OCI-LY1 (cell line): ENCODE results near the gene GPLD1.

Experiments
- H2AFZ ChIP-seq: fragments of 200-600 bp; sonication (generic), shearing (Covaris generic); 2 replicates; pipeline ENCODE4 v1.6.0; 2014; ENCODE audit warnings: antibody characterized with exemption, mild to moderate bottlenecking, low read length
- H3F3A ChIP-seq: fragments of 200-600 bp; sonication (generic), shearing (Covaris generic); 2 replicates; pipeline ENCODE4 v1.6.0; 2014; ENCODE audit warnings: mild to moderate bottlenecking, antibody characterized with exemption, low read length, moderate library complexity; ENCODE audit not compliant: insufficient read depth
- H3K27ac ChIP-seq: fragments of 200-600 bp; sonication (generic); 2 replicates; pipeline ENCODE4 v1.5.1; 2014; ENCODE audit warnings: low read length, mixed run types, mild to moderate bottlenecking, low read depth; ENCODE audit not compliant: poor library complexity, severe bottlenecking
- H3K27me3 ChIP-seq: fragments of 200-600 bp; sonication (generic); 2 replicates; pipeline ENCODE4 v1.6.0; 2014; ENCODE audit warnings: antibody characterized with exemption, mild to moderate bottlenecking, low read length, moderate library complexity; ENCODE audit not compliant: insufficient read depth
- H3K36me3 ChIP-seq: fragments of 200-600 bp; sonication (generic); 2 replicates; pipeline ENCODE4 v1.6.1; 2014; ENCODE audit warnings: mild to moderate bottlenecking, antibody characterized with exemption, low read length, moderate library complexity, mixed read lengths; ENCODE audit not compliant: insufficient read depth
- H3K4me1 ChIP-seq: fragments of 200-600 bp; sonication (generic); 2 replicates; pipeline ENCODE4 v1.5.1; 2014; ENCODE audit warnings: mild to moderate bottlenecking, low read length, moderate library complexity; ENCODE audit not compliant: insufficient read depth, severe bottlenecking
- H3K4me2 ChIP-seq: fragments of 200-600 bp; sonication (generic), shearing (Covaris generic); 2 replicates; pipeline ENCODE4 v1.6.1; 2014; ENCODE audit warnings: low read length
- H3K4me3 ChIP-seq: fragments of 200-600 bp; sonication (generic); 2 replicates; pipeline ENCODE4 v1.5.1; 2014; ENCODE audit warnings: low read length, low read depth, mild to moderate bottlenecking, mixed read lengths; ENCODE audit not compliant: poor library complexity, severe bottlenecking
- H3K79me2 ChIP-seq: fragments of 200-600 bp; shearing (Covaris generic); 2 replicates; pipeline ENCODE4 v1.6.1; 2016; ENCODE audit warnings: mixed run types, low read length, mixed read lengths; ENCODE audit not compliant: insufficient read depth
- H3K9ac ChIP-seq: fragments of 200-600 bp; sonication (generic), shearing (Covaris generic); 2 replicates; pipeline ENCODE4 v1.6.1; 2014; ENCODE audit warnings: mild to moderate bottlenecking, low read length, mixed read lengths
- H3K9me2 ChIP-seq: fragments of 200-600 bp; sonication (generic), shearing (Covaris generic); 2 replicates; pipeline ENCODE4 v1.6.1; 2014; ENCODE audit warnings: low read depth, mild to moderate bottlenecking, low read length, mixed read lengths
- H3K9me3 ChIP-seq: fragments of 200-600 bp; shearing (Covaris generic); 2 replicates; pipeline ENCODE4 v1.6.1; 2014; ENCODE audit warnings: low read length, mixed read lengths
- H4K20me1 ChIP-seq: fragments of 200-600 bp; sonication (generic), shearing (Covaris generic); 2 replicates; pipeline ENCODE4 v1.6.0; 2016; ENCODE audit warnings: mild to moderate bottlenecking, low read length; ENCODE audit not compliant: insufficient read depth
- CTCF ChIP-seq: fragments of 200-600 bp; sonication (generic), shearing (Covaris generic); IDR thresholded peaks from 2 replicates; pipeline ENCODE4 v1.5.1; 2017; ENCODE audit warnings: mild to moderate bottlenecking, antibody characterized with exemption, low read length, moderate library complexity, mixed read lengths
- EZH2 ChIP-seq: fragments of 200-600 bp; sonication (generic), shearing (Covaris generic); IDR thresholded peaks from 2 replicates; pipeline ENCODE4 v1.8.0; 2017; ENCODE audit warnings: borderline replicate concordance, mixed run types, mild to moderate bottlenecking, antibody characterized with exemption, low read length, moderate library complexity, mixed read lengths

The GPLD1 gene

GRCh38 chr6:24478903-24479302 lies 10.5 kb downstream of the GPLD1 start:
- TF ChIP-seq EZH2 (no peak), CTCF (no peak)
- H3K9me2 ChIP-seq: no peaks in the 10 kb centered on the region
- no peaks in the 10 kb centered on the region for H3K9me3 ChIP-seq
- no peaks in the 10 kb centered on the region for H4K20me1 ChIP-seq
- no peaks in the 10 kb centered on the region for H3F3A ChIP-seq
- no peak overlapping the region for H3K4me3 ChIP-seq
- peaks cover 8% of the 10 kb centered on the region for H3K36me3 ChIP-seq
- H3K4me1 ChIP-seq: no peaks in the 10 kb centered on the region
- H3K9ac ChIP-seq: no peak overlapping the region
- no peaks in the 10 kb centered on the region for H3K27me3 ChIP-seq
- no peak overlapping the region for H3K4me2 ChIP-seq
- H3K27ac ChIP-seq: no peak overlapping the region
- H2AFZ ChIP-seq: no peak overlapping the region
- no peaks in the 10 kb centered on the region for H3K79me2 ChIP-seq

- TF ChIP-seq CTCF (no peak), EZH2 (no peak)
- Histone ChIP-seq H3K79me2 (no peaks in the 10 kb centered on the region), H3K4me1 (no peaks in the 10 kb centered on the region), H3F3A (no peaks in the 10 kb centered on the region), H3K36me3 (peaks cover 18% of the 10 kb centered on the region), H3K9ac (no peak overlapping the region), H2AFZ (no peak overlapping the region), H4K20me1 (no peaks in the 10 kb centered on the region), H3K4me3 (no peak overlapping the region), H3K27ac (no peak overlapping the region), H3K9me3 (no peaks in the 10 kb centered on the region), H3K27me3 (no peaks in the 10 kb centered on the region), H3K9me2 (no peaks in the 10 kb centered on the region), H3K4me2 (no peak overlapping the region)
Measured at GRCh38 chr6:24477070-24477469, 12.3 kb downstream of the GPLD1 start.

- no peaks in the 10 kb centered on the region for H3K27me3 ChIP-seq
- no peak overlapping the region for H3K9ac ChIP-seq
- H3F3A ChIP-seq: no peaks in the 10 kb centered on the region
- no peaks in the 10 kb centered on the region for H3K79me2 ChIP-seq
- no peaks in the 10 kb centered on the region for H3K4me1 ChIP-seq
- H3K36me3 ChIP-seq: peaks cover 21% of the 10 kb centered on the region
- no peaks in the 10 kb centered on the region for H3K9me2 ChIP-seq
- H3K27ac ChIP-seq: no peak overlapping the region
- H2AFZ ChIP-seq: no peak overlapping the region
- H3K9me3 ChIP-seq: no peaks in the 10 kb centered on the region
- no peak overlapping the region for H3K4me3 ChIP-seq
- no peak for TF ChIP-seq EZH2
- TF ChIP-seq CTCF: no peak
- no peaks in the 10 kb centered on the region for H4K20me1 ChIP-seq
- H3K4me2 ChIP-seq: no peak overlapping the region
Measured at GRCh38 chr6:24476631-24477030, 12.7 kb downstream of the GPLD1 start.
